H1 (cell line): ENCODE results near the gene TMEM128. TPM values are rescaled to one million over a fixed set of nuclear protein-coding genes. Genes with fewer than 3 reads are reported as not detected.

Experiments used
- BCL11A ChIP-seq, 2 experiments: IDR thresholded peaks; one replicate each; pipeline ENCODE4 v1.6.1; 2011; ENCODE audit warnings: low read depth in 2 of 2, low read length in 2 of 2, mild to moderate bottlenecking in 2 of 2
- HDAC2 ChIP-seq, 2 experiments: fragments of 300-600 bp in 1 of 2; sonication (generic) in 1 of 2; IDR thresholded peaks; 2 replicates each; pipeline ENCODE4 v1.6.1; 2011 to 2012; ENCODE audit warnings: low read depth in 2 of 2, low read length in 2 of 2, mild to moderate bottlenecking in 2 of 2, moderate library complexity in 2 of 2, borderline replicate concordance in 1 of 2, inconsistent platforms in 1 of 2
- JUND ChIP-seq: IDR thresholded peaks from 2 replicates; pipeline ENCODE4 v1.6.1; 2011; ENCODE audit warnings: mild to moderate bottlenecking, improper control_type of control experiment, low read length
- POLR2AphosphoS5 ChIP-seq: IDR thresholded peaks from 2 replicates; pipeline ENCODE4 v1.6.1; 2011; ENCODE audit warnings: low read depth, low read length
- POU5F1 ChIP-seq: IDR thresholded peaks from 2 replicates; pipeline ENCODE4 v1.6.1; 2011; ENCODE audit warnings: low read depth, mild to moderate bottlenecking, low read length, moderate library complexity
- polyA plus RNA-seq, 7 experiments: library from polyadenylated mRNA; depleted of rRNA in 3 of 7; stranded (reverse) in 5 of 7; unstranded in 2 of 7; fragments of >200 nt in 5 of 7; fragments of 200-250 nt in 2 of 7; gene quantifications; 1 replicate in 5 of 7; 2 replicates in 1 of 7; 4 replicates in 1 of 7; pipeline versions ENCODE4 v1.2.1 to v1.2.3, GENCODE V29; 2011 to 2013; ENCODE audit warnings: missing spikeins in 2 of 7, mixed read lengths in 2 of 7
- total RNA-seq: library from RNA; stranded (reverse); fragmentation: NEBNext Ultra II Directional; extraction: Animal tissue kit (Norgen Biotek cat#: 25700); gene quantifications from 2 replicates; pipeline ENCODE4 v1.2.1, GENCODE V29; 2021
- TF ChIP-seq, protein P1 (sequence below): fragments of 300-600 bp; sonication (generic); IDR thresholded peaks from 2 replicates; pipeline ENCODE4 v1.7.1; 2012; ENCODE audit warnings: low read length, moderate library complexity, mild to moderate bottlenecking, inconsistent platforms; ENCODE audit not compliant: insufficient replicate concordance
- TF ChIP-seq, protein P2 (sequence below): IDR thresholded peaks from 2 replicates; pipeline ENCODE4 v1.6.1; 2011; ENCODE audit warnings: low read length, improper control_type of control experiment
- TF ChIP-seq, protein P3 (sequence below): IDR thresholded peaks from 2 replicates; pipeline ENCODE4 v1.6.1; 2012; ENCODE audit warnings: low read length, inconsistent platforms

The TMEM128 gene
- total and polyA plus RNA-seq, 2 of the 8 experiments (the other 6 are each of a cell fraction or from before 2014, with no cell fraction given): 17.7 to 33.6 TPM

DNA sequence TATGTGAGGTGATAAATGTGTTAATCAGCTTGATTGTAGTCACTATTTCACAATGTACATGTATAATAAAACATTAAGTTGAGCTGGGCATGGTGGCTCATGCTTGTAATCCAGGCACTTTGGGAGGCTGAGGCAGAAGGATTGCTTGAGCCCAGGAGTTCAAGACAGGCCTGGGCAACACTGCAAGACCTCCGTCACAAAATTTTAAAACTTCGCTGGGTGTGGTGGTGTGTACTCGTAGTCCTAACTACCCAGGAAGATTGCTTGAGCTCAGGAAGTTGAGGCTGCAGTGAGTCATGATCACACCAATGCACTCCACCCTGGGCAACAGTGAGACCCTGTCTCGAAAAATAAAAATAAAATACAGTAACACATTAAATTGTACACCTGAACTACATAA, 21.8 kb upstream of the TMEM128 start (continued):
- TF ChIP-seq, protein P1, sequence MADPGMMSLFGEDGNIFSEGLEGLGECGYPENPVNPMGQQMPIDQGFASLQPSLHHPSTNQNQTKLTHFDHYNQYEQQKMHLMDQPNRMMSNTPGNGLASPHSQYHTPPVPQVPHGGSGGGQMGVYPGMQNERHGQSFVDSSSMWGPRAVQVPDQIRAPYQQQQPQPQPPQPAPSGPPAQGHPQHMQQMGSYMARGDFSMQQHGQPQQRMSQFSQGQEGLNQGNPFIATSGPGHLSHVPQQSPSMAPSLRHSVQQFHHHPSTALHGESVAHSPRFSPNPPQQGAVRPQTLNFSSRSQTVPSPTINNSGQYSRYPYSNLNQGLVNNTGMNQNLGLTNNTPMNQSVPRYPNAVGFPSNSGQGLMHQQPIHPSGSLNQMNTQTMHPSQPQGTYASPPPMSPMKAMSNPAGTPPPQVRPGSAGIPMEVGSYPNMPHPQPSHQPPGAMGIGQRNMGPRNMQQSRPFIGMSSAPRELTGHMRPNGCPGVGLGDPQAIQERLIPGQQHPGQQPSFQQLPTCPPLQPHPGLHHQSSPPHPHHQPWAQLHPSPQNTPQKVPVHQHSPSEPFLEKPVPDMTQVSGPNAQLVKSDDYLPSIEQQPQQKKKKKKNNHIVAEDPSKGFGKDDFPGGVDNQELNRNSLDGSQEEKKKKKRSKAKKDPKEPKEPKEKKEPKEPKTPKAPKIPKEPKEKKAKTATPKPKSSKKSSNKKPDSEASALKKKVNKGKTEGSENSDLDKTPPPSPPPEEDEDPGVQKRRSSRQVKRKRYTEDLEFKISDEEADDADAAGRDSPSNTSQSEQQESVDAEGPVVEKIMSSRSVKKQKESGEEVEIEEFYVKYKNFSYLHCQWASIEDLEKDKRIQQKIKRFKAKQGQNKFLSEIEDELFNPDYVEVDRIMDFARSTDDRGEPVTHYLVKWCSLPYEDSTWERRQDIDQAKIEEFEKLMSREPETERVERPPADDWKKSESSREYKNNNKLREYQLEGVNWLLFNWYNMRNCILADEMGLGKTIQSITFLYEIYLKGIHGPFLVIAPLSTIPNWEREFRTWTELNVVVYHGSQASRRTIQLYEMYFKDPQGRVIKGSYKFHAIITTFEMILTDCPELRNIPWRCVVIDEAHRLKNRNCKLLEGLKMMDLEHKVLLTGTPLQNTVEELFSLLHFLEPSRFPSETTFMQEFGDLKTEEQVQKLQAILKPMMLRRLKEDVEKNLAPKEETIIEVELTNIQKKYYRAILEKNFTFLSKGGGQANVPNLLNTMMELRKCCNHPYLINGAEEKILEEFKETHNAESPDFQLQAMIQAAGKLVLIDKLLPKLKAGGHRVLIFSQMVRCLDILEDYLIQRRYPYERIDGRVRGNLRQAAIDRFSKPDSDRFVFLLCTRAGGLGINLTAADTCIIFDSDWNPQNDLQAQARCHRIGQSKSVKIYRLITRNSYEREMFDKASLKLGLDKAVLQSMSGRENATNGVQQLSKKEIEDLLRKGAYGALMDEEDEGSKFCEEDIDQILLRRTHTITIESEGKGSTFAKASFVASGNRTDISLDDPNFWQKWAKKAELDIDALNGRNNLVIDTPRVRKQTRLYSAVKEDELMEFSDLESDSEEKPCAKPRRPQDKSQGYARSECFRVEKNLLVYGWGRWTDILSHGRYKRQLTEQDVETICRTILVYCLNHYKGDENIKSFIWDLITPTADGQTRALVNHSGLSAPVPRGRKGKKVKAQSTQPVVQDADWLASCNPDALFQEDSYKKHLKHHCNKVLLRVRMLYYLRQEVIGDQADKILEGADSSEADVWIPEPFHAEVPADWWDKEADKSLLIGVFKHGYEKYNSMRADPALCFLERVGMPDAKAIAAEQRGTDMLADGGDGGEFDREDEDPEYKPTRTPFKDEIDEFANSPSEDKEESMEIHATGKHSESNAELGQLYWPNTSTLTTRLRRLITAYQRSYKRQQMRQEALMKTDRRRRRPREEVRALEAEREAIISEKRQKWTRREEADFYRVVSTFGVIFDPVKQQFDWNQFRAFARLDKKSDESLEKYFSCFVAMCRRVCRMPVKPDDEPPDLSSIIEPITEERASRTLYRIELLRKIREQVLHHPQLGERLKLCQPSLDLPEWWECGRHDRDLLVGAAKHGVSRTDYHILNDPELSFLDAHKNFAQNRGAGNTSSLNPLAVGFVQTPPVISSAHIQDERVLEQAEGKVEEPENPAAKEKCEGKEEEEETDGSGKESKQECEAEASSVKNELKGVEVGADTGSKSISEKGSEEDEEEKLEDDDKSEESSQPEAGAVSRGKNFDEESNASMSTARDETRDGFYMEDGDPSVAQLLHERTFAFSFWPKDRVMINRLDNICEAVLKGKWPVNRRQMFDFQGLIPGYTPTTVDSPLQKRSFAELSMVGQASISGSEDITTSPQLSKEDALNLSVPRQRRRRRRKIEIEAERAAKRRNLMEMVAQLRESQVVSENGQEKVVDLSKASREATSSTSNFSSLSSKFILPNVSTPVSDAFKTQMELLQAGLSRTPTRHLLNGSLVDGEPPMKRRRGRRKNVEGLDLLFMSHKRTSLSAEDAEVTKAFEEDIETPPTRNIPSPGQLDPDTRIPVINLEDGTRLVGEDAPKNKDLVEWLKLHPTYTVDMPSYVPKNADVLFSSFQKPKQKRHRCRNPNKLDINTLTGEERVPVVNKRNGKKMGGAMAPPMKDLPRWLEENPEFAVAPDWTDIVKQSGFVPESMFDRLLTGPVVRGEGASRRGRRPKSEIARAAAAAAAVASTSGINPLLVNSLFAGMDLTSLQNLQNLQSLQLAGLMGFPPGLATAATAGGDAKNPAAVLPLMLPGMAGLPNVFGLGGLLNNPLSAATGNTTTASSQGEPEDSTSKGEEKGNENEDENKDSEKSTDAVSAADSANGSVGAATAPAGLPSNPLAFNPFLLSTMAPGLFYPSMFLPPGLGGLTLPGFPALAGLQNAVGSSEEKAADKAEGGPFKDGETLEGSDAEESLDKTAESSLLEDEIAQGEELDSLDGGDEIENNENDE: no peak
- TF ChIP-seq HDAC2 (IDR thresholded peaks at IDR 0.05; ENCODE audit: borderline replicate concordance in 1 of 2, low read depth in 2 of 2, low read length in 2 of 2) (no peak), BCL11A (IDR thresholded peaks at IDR 0.05; ENCODE audit: low read depth in 2 of 2, low read length in 2 of 2) (no peak), POU5F1 (no peak), POLR2AphosphoS5 (no peak), JUND (no peak)
- TF ChIP-seq, protein P2, sequence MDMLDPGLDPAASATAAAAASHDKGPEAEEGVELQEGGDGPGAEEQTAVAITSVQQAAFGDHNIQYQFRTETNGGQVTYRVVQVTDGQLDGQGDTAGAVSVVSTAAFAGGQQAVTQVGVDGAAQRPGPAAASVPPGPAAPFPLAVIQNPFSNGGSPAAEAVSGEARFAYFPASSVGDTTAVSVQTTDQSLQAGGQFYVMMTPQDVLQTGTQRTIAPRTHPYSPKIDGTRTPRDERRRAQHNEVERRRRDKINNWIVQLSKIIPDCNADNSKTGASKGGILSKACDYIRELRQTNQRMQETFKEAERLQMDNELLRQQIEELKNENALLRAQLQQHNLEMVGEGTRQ: no peak
- TF ChIP-seq, protein P3, sequence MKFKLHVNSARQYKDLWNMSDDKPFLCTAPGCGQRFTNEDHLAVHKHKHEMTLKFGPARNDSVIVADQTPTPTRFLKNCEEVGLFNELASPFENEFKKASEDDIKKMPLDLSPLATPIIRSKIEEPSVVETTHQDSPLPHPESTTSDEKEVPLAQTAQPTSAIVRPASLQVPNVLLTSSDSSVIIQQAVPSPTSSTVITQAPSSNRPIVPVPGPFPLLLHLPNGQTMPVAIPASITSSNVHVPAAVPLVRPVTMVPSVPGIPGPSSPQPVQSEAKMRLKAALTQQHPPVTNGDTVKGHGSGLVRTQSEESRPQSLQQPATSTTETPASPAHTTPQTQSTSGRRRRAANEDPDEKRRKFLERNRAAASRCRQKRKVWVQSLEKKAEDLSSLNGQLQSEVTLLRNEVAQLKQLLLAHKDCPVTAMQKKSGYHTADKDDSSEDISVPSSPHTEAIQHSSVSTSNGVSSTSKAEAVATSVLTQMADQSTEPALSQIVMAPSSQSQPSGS: no peak
- TF ChIP-seq, all 59 proteins: peak for 0
